Esophagus squamous epithelium (tissue), 5 donors: ENCODE results near the gene FAM210B. TPM values are rescaled to one million over a fixed set of nuclear protein-coding genes. Genes with fewer than 3 reads are reported as not detected.

Experiments
- DNase-seq: peaks from one replicate; lab custom pipeline; 2025; lab: John Stamatoyannopoulos, UW
- H3K27ac ChIP-seq, 4 donors: fragments of 200-600 bp; sonication (generic); one replicate each; pipeline ENCODE4 v1.5.1; 2016 to 2019; ENCODE audit warnings: mild to moderate bottlenecking in 1 of 4
- H3K27me3 ChIP-seq, 4 donors: fragments of 200-600 bp; sonication (generic); 1 replicate in 3 of 4; 2 replicates in 1 of 4; pipeline versions ENCODE4 v1.5.1 to v1.6.0; 2017 to 2021; ENCODE audit warnings: antibody characterized with exemption in 1 of 4
- H3K36me3 ChIP-seq, 3 donors: fragments of 200-600 bp; sonication (generic); one replicate each; pipeline ENCODE4 v1.5.1; 2016 to 2019
- H3K4me1 ChIP-seq, 3 donors: fragments of 200-600 bp; sonication (generic); one replicate each; pipeline ENCODE4 v1.5.1; 2017 to 2019
- H3K4me3 ChIP-seq, 4 donors: fragments of 200-600 bp; sonication (generic); 1 replicate in 3 of 4; 2 replicates in 1 of 4; pipeline ENCODE4 v1.5.1; 2016 to 2019; ENCODE audit warnings: mild to moderate bottlenecking in 2 of 4, moderate library complexity in 1 of 4
- H3K9me3 ChIP-seq, 3 donors: fragments of 200-600 bp; sonication (generic); one replicate each; pipeline ENCODE4 v1.5.1; 2016 to 2019
- CTCF ChIP-seq, 6 experiments: fragments of 450-650 bp in 4 of 6; fragments of 200-600 bp in 2 of 6; sonication (generic) in 2 of 6; IDR thresholded peaks; one replicate each; pipeline ENCODE4 v1.5.1; 2016 to 2019; ENCODE audit warnings: antibody characterized with exemption in 6 of 6, mild to moderate bottlenecking in 4 of 6, moderate library complexity in 4 of 6
- POLR2A ChIP-seq, 4 donors: fragments of 450-650 bp; IDR thresholded peaks; one replicate each; pipeline ENCODE4 v1.6.1; 2017; ENCODE audit warnings: antibody characterized with exemption in 4 of 4, mild to moderate bottlenecking in 4 of 4, moderate library complexity in 3 of 4
- WGBS, 2 donors: methylation state at CpG; one replicate each; pipeline ENCODE4 v1.1.5; 2018; 5-methylcytosine and 5-hydroxymethylcytosine counted together
- intact Hi-C: fragments of 100-400 bp; cut with DNase I; formaldehyde crosslinking; loops from one replicate; pipeline ENCODE4 v1.15.0; 2022
- total RNA-seq, 4 donors: library from RNA; depleted of rRNA; stranded (reverse); fragments of >200 nt; gene quantifications; one replicate each; pipeline ENCODE4 v1.1.0, GENCODE V29; 2016
- donor health status: DM: yes; HTN: yes; CAD: no.

The FAM210B gene
- total RNA-seq, 4 donors from 2014 or later = 14.0 to 46.2 (median 29.1) TPM

- TF ChIP-seq CTCF (IDR thresholded peaks at IDR 0.05) = no peak
- TF ChIP-seq POLR2A (IDR thresholded peaks at IDR 0.05) = no peak
- intact Hi-C loops = no loop called here
- 79 to 83% methylated on average over 4 of the region's 4 CpGs for WGBS, 2 donors
- H3K4me1 ChIP-seq = no peaks in the 10 kb centered on the region
- no peak for DNase-seq
- H3K27me3 ChIP-seq = no peaks in the 10 kb centered on the region
- no peaks in the 10 kb centered on the region for H3K9me3 ChIP-seq
- H3K27ac ChIP-seq = no peak overlapping the region
- H3K36me3 ChIP-seq = peaks cover 0 to 66% (median 0%) of the 10 kb centered on the region in 3 donors
- H3K4me3 ChIP-seq = no peak overlapping the region
Measured at GRCh38 chr20:56382696-56383095, 23.9 kb downstream of the FAM210B start.

- intact Hi-C loops = no loop called here
Measured at GRCh38 chr20:56383334-56383733, 24.6 kb downstream of the FAM210B start.

GRCh38 chr20:56385130-56385529 lies 26.4 kb downstream of the FAM210B start:
- H3K4me1 ChIP-seq = no peaks in the 10 kb centered on the region
- TF ChIP-seq POLR2A (IDR thresholded peaks at IDR 0.05) (no peak), CTCF (IDR thresholded peaks at IDR 0.05) (no peak)
- peaks cover 0 to 54% (median 0%) of the 10 kb centered on the region in 3 donors for H3K36me3 ChIP-seq
- H3K4me3 ChIP-seq = no peak overlapping the region
- H3K27me3 ChIP-seq = no peaks in the 10 kb centered on the region
- no peaks in the 10 kb centered on the region for H3K9me3 ChIP-seq
- intact Hi-C loops = no loop called here
- DNase-seq = no peak
- H3K27ac ChIP-seq = no peak overlapping the region
- WGBS, 2 donors = 91 to 96% methylated on average over 4 of the region's 4 CpGs

More at GRCh38 chr20:56383334-56383733, 24.6 kb downstream of the FAM210B start:
- H3K9me3 ChIP-seq = no peaks in the 10 kb centered on the region
- 84 to 86% methylated on average over 8 of the region's 8 CpGs for WGBS, 2 donors
- TF ChIP-seq POLR2A (IDR thresholded peaks at IDR 0.05) (no peak), CTCF (IDR thresholded peaks at IDR 0.05) (no peak)
- no peak for DNase-seq
- H3K4me1 ChIP-seq = no peaks in the 10 kb centered on the region
- no peak overlapping the region for H3K4me3 ChIP-seq
- H3K27ac ChIP-seq = no peak overlapping the region
- peaks cover 0 to 62% (median 0%) of the 10 kb centered on the region in 3 donors for H3K36me3 ChIP-seq
- no peaks in the 10 kb centered on the region for H3K27me3 ChIP-seq

GRCh38 chr20:56386219-56386618 lies 27.4 kb downstream of the FAM210B start:
- WGBS, 2 donors = 91 to 98% methylated on average over 4 to 6 of the region's 6 CpGs
- TF ChIP-seq POLR2A (IDR thresholded peaks at IDR 0.05) (no peak), CTCF (IDR thresholded peaks at IDR 0.05) (no peak)
- intact Hi-C loops = no loop called here
- H3K36me3 ChIP-seq = peaks cover 0 to 54% (median 0%) of the 10 kb centered on the region in 3 donors
- H3K4me1 ChIP-seq = peaks cover 4 to 9% (median 4%) of the 10 kb centered on the region in 3 donors
- H3K27me3 ChIP-seq = no peaks in the 10 kb centered on the region
- no peak for DNase-seq
- H3K4me3 ChIP-seq = no peak overlapping the region
- H3K9me3 ChIP-seq = no peaks in the 10 kb centered on the region
- H3K27ac ChIP-seq = no peak overlapping the region

GRCh38 chr20:56388882-56389281 lies 30.1 kb downstream of the FAM210B start:
- 81 to 89% methylated on average over 4 of the region's 4 CpGs for WGBS, 2 donors
- H3K4me3 ChIP-seq = no peak overlapping the region
- no peak for DNase-seq
- no peaks in the 10 kb centered on the region for H3K27me3 ChIP-seq
- H3K4me1 ChIP-seq = peaks cover 13 to 24% (median 17%) of the 10 kb centered on the region in 3 donors
- peaks cover 0 to 31% (median 0%) of the 10 kb centered on the region in 3 donors for H3K36me3 ChIP-seq
- no peak overlapping the region for H3K27ac ChIP-seq
- intact Hi-C loops = no loop called here
- TF ChIP-seq CTCF (IDR thresholded peaks at IDR 0.05) (no peak), POLR2A (IDR thresholded peaks at IDR 0.05) (no peak)
- no peaks in the 10 kb centered on the region for H3K9me3 ChIP-seq
